ENCODE measurements around the gene TUSC2. TPM values are rescaled to one million over a fixed set of nuclear protein-coding genes. Genes with fewer than 3 reads are reported as not detected.

TUSC2 gene
- total and polyA plus RNA-seq, 9 of the 15 experiments (the other 6 are each of a cell fraction or from before 2014, with no cell fraction given), result 2.8 to 67.5 (median 25.8) TPM

- TF ChIP-seq ZNF766 (CRISPR knock-in tag; conservative IDR thresholded peaks at IDR 0.05) (no peak), HIVEP1 (CRISPR knock-in tag; IDR thresholded peaks at IDR 0.05) (peak; percentile 66; the same call in 1 of the 2 replicates), NCOA1 (IDR thresholded peaks at IDR 0.05; ENCODE audit: low read depth) (no peak), ZNF384 (IDR thresholded peaks at IDR 0.05; ENCODE audit: low read depth, low read length) (no peak), CXXC5 (CRISPR knock-in tag; IDR thresholded peaks at IDR 0.05) (peak; percentile 88; the same call in 1 of the 2 replicates), ZNF217 (CRISPR knock-in tag; IDR thresholded peaks at IDR 0.05) (no peak), GABPA (tag; conservative IDR thresholded peaks at IDR 0.05; ENCODE audit: low read depth) (no peak), KHSRP (IDR thresholded peaks at IDR 0.05) (no peak), JUN (IDR thresholded peaks at IDR 0.05; ENCODE audit: borderline replicate concordance, low read depth, low read length) (no peak), JUN (CRISPR knock-in tag; IDR thresholded peaks at IDR 0.05; ENCODE audit: borderline replicate concordance) (no peak; the same call in 1 of the 2 replicates), GTF2A2 (tag; IDR thresholded peaks at IDR 0.05) (no peak), DMBX1 (CRISPR knock-in tag; IDR thresholded peaks at IDR 0.05; ENCODE audit: borderline replicate concordance) (no peak), MEF2A (IDR thresholded peaks at IDR 0.05; ENCODE audit: control insufficient read depth, low read depth, low read length) (no peak), ZNF584 (CRISPR knock-in tag; IDR thresholded peaks at IDR 0.05; ENCODE audit: low read depth) (no peak), ZBTB43 (CRISPR knock-in tag; IDR thresholded peaks at IDR 0.05) (0 out of 2 replicates have a peak, but pooled peaks have one; percentile 57)
- TF ChIP-seq, protein P1, sequence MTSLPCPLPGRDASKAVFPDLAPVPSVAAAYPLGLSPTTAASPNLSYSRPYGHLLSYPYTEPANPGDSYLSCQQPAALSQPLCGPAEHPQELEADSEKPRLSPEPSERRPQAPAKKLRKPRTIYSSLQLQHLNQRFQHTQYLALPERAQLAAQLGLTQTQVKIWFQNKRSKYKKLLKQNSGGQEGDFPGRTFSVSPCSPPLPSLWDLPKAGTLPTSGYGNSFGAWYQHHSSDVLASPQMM (CRISPR knock-in tag; IDR thresholded peaks at IDR 0.05), result no peak
- TF ChIP-seq, protein P2, sequence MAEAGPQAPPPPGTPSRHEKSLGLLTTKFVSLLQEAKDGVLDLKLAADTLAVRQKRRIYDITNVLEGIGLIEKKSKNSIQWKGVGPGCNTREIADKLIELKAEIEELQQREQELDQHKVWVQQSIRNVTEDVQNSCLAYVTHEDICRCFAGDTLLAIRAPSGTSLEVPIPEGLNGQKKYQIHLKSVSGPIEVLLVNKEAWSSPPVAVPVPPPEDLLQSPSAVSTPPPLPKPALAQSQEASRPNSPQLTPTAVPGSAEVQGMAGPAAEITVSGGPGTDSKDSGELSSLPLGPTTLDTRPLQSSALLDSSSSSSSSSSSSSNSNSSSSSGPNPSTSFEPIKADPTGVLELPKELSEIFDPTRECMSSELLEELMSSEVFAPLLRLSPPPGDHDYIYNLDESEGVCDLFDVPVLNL (CRISPR knock-in tag; IDR thresholded peaks at IDR 0.05; ENCODE audit: low read depth), result 0 out of 2 replicates have a peak, but pooled peaks have one; percentile 41
- TF ChIP-seq, protein P3, sequence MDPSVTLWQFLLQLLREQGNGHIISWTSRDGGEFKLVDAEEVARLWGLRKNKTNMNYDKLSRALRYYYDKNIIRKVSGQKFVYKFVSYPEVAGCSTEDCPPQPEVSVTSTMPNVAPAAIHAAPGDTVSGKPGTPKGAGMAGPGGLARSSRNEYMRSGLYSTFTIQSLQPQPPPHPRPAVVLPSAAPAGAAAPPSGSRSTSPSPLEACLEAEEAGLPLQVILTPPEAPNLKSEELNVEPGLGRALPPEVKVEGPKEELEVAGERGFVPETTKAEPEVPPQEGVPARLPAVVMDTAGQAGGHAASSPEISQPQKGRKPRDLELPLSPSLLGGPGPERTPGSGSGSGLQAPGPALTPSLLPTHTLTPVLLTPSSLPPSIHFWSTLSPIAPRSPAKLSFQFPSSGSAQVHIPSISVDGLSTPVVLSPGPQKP (CRISPR knock-in tag; IDR thresholded peaks at IDR 0.05), result no peak
- TF ChIP-seq, protein P4, sequence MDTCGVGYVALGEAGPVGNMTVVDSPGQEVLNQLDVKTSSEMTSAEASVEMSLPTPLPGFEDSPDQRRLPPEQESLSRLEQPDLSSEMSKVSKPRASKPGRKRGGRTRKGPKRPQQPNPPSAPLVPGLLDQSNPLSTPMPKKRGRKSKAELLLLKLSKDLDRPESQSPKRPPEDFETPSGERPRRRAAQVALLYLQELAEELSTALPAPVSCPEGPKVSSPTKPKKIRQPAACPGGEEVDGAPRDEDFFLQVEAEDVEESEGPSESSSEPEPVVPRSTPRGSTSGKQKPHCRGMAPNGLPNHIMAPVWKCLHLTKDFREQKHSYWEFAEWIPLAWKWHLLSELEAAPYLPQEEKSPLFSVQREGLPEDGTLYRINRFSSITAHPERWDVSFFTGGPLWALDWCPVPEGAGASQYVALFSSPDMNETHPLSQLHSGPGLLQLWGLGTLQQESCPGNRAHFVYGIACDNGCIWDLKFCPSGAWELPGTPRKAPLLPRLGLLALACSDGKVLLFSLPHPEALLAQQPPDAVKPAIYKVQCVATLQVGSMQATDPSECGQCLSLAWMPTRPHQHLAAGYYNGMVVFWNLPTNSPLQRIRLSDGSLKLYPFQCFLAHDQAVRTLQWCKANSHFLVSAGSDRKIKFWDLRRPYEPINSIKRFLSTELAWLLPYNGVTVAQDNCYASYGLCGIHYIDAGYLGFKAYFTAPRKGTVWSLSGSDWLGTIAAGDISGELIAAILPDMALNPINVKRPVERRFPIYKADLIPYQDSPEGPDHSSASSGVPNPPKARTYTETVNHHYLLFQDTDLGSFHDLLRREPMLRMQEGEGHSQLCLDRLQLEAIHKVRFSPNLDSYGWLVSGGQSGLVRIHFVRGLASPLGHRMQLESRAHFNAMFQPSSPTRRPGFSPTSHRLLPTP (IDR thresholded peaks at IDR 0.05; ENCODE audit: borderline replicate concordance, extremely low read depth, insufficient read length), result no peak
These were observed 29.0 kb downstream of the TUSC2 start, which contains the start of the genes HYAL3 and NAA80 (continued) for GRCh38 chr3:50298836-50299637.
